ENCODE measurements around the gene TNFRSF18.

Gene TNFRSF18

GRCh38 chr1:1164361-1164700 is 42.1 kb downstream of the TNFRSF18 start:
- H3K9me3 Mint-ChIP-seq = no peaks in the 10 kb centered on the region
- no peak overlapping the region for H3K27ac Mint-ChIP-seq
- ATAC-seq = no peak
- no peak overlapping the region for H3K4me3 Mint-ChIP-seq
- H3K27me3 Mint-ChIP-seq = no peaks in the 10 kb centered on the region
- DNase-seq = no peak
- H3K4me1 Mint-ChIP-seq = peaks cover 7% of the 10 kb centered on the region

- no peaks in the 10 kb centered on the region for H3K27me3 Mint-ChIP-seq
- H3K27ac Mint-ChIP-seq = no peak overlapping the region
- no peak overlapping the region for H3K4me3 Mint-ChIP-seq
- no peak for DNase-seq
- peaks cover 12% of the 10 kb centered on the region for H3K4me1 Mint-ChIP-seq
- ATAC-seq = no peak
- H3K9me3 Mint-ChIP-seq = no peaks in the 10 kb centered on the region
Observed at GRCh38 chr1:1163538-1164070, 42.8 kb downstream of the TNFRSF18 start.

- H3K4me1 Mint-ChIP-seq = peaks cover 15% of the 10 kb centered on the region
- no peaks in the 10 kb centered on the region for H3K9me3 Mint-ChIP-seq
- no peak overlapping the region for H3K4me3 Mint-ChIP-seq
- peak; percentile 2 for ATAC-seq
- no peak overlapping the region for H3K27ac Mint-ChIP-seq
- H3K27me3 Mint-ChIP-seq = no peaks in the 10 kb centered on the region
- DNase-seq = no peak
Observed at GRCh38 chr1:1162597-1163537, 43.5 kb downstream of the TNFRSF18 start.

GRCh38 chr1:1161683-1162079 is 44.7 kb downstream of the TNFRSF18 start:
- Mint-ChIP-seq H3K27me3 (no peaks in the 10 kb centered on the region), H3K4me1 (peaks cover 17% of the 10 kb centered on the region), H3K27ac (no peak overlapping the region), H3K4me3 (no peak overlapping the region), H3K9me3 (no peaks in the 10 kb centered on the region)
- no peak for ATAC-seq
- DNase-seq = no peak

GRCh38 chr1:1161078-1161682 is 45.2 kb downstream of the TNFRSF18 start:
- Mint-ChIP-seq H3K27me3 (no peaks in the 10 kb centered on the region), H3K4me3 (no peak overlapping the region), H3K27ac (no peak overlapping the region), H3K4me1 (peaks cover 21% of the 10 kb centered on the region), H3K9me3 (no peaks in the 10 kb centered on the region)
- DNase-seq (no peak), ATAC-seq (no peak)

- ATAC-seq (no peak), DNase-seq (no peak)
- Mint-ChIP-seq H3K27me3 (no peaks in the 10 kb centered on the region), H3K27ac (peak overlapping the region in 1 of 2 donors; percentile 33), H3K4me1 (peaks cover 15% of the 10 kb centered on the region), H3K4me3 (no peak overlapping the region), H3K9me3 (no peaks in the 10 kb centered on the region)
Observed at GRCh38 chr1:1160281-1160930, 46.0 kb downstream of the TNFRSF18 start.

GRCh38 chr1:1157914-1158710 is 48.3 kb downstream of the TNFRSF18 start:
- Mint-ChIP-seq H3K27ac (peak overlapping the region; percentile 80 to 88), H3K4me3 (peak overlapping the region; percentile 79 to 82), H3K9me3 (peaks cover 10 to 13% of the 10 kb centered on the region in 2 donors), H3K27me3 (no peaks in the 10 kb centered on the region), H3K4me1 (peaks cover 14% of the 10 kb centered on the region)
- DNase-seq (peak; percentile 34 to 47), ATAC-seq (peak; percentile 66)

- no peaks in the 10 kb centered on the region for H3K27me3 Mint-ChIP-seq
- H3K9me3 Mint-ChIP-seq = peaks cover 16 to 20% of the 10 kb centered on the region in 2 donors
- H3K4me3 Mint-ChIP-seq = peak overlapping the region; percentile 79 to 82
- ATAC-seq = peak; percentile 66
- peaks cover 14% of the 10 kb centered on the region for H3K4me1 Mint-ChIP-seq
- DNase-seq = peak; percentile 31 to 65
- peak overlapping the region; percentile 80 to 88 for H3K27ac Mint-ChIP-seq
Observed at GRCh38 chr1:1157426-1157913, 48.9 kb downstream of the TNFRSF18 start.

- H3K4me1 Mint-ChIP-seq = peaks cover 14% of the 10 kb centered on the region
- peaks cover 20 to 24% of the 10 kb centered on the region in 2 donors for H3K9me3 Mint-ChIP-seq
- ATAC-seq (peak; percentile 26), DNase-seq (no peak)
- H3K27me3 Mint-ChIP-seq = no peaks in the 10 kb centered on the region
- H3K27ac Mint-ChIP-seq = no peak overlapping the region
- H3K4me3 Mint-ChIP-seq = peak overlapping the region; percentile 27 to 53
Observed at GRCh38 chr1:1157033-1157365, 49.4 kb downstream of the TNFRSF18 start.

- Mint-ChIP-seq H3K27me3 (no peaks in the 10 kb centered on the region), H3K4me1 (peaks cover 14% of the 10 kb centered on the region), H3K4me3 (peak overlapping the region; percentile 53 to 78), H3K27ac (no peak overlapping the region), H3K9me3 (peaks cover 20 to 26% of the 10 kb centered on the region in 2 donors)
- DNase-seq (no peak), ATAC-seq (no peak)
Observed at GRCh38 chr1:1156140-1157032, 50.0 kb downstream of the TNFRSF18 start.

- DNase-seq (no peak), ATAC-seq (no peak)
- Mint-ChIP-seq H3K27me3 (no peaks in the 10 kb centered on the region), H3K4me1 (peaks cover 14% of the 10 kb centered on the region), H3K27ac (no peak overlapping the region), H3K4me3 (no peak overlapping the region), H3K9me3 (peaks cover 20 to 26% of the 10 kb centered on the region in 2 donors)
Observed at GRCh38 chr1:1155258-1155657, 51.1 kb downstream of the TNFRSF18 start.

- ATAC-seq = no peak
Observed at GRCh38 chr1:1153874-1154273, 52.5 kb downstream of the TNFRSF18 start.

More at GRCh38 chr1:1153874-1154273, 52.5 kb downstream of the TNFRSF18 start:
- no peak overlapping the region for H3K27ac Mint-ChIP-seq
- H3K27me3 Mint-ChIP-seq = no peaks in the 10 kb centered on the region
- no peak overlapping the region for H3K4me3 Mint-ChIP-seq
- DNase-seq = no peak
- peaks cover 11% of the 10 kb centered on the region for H3K4me1 Mint-ChIP-seq
- H3K9me3 Mint-ChIP-seq = peaks cover 20 to 26% of the 10 kb centered on the region in 2 donors
